ENCODE results near the gene PRRG4.

PRRG4 gene

DNA sequence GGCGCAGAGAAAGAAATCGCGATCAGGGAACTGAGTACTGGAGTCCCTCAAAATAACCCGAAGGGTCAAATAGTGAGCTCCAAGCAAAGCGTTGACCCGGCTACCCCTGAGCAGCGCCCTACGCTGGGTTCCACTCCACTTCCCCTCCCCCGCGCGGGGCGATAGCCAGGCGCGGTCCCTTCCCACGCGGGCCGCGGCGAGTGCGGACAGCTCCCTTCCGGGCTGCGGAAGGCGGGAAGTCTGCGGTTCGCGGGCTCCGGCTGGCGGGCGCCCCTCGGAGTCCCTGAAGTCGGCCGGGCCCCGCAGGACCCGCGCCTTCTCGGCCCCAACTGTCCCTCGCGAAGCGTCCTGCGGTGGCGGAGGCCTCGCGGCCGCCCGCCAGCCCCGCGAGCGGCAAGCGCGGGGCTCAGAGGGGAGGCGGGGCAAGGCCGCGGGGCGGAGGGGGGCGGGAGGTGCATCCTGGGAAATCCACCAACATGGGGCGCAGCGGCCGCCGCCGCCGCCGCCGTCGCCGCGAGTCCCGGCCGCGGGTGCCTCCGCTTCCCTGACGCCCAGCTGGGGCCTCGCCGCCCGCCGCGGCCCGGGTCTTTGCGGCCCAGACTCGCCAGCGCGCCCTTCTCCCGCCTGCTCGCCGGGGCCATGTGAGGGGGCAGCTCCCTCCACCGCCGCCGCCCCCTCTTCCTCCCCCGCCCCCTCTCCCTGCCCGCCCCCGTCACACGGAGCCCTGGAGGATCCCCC lies 62.8 kb downstream of the PRRG4 start, which contains the start of gene QSER1:
Gene QSER1, plus strand, starts transcription at position 457 of the 738 bp plus-strand sequence. CDS start 315 bp downstream, outside the sequence.
- peak within 1 kb of the TSS; percentile 93 for H4K91ac ChIP-seq (ENCODE audit: low read depth, low read length)
- peak within 1 kb of the TSS; percentile 95 for H2BK5ac ChIP-seq (ENCODE audit: low read depth, low read length, poor library complexity)
- H3K4me3 ChIP-seq (ENCODE audit: low read depth, low read length), result peak within 1 kb of the TSS; percentile 93
- peaks cover 15% of the 10 kb centered on the region for H3K79me1 ChIP-seq (ENCODE audit: low read length)
- peak within 1 kb of the TSS; percentile 75 for H2AK5ac ChIP-seq (ENCODE audit: low read length)
- H4K12ac ChIP-seq (ENCODE audit: low read depth, low read length), result peak within 1 kb of the TSS; percentile 81
- H3K27me3 ChIP-seq (ENCODE audit: insufficient read depth, low read length), result no peaks in the 10 kb centered on the region
- H4K8ac ChIP-seq (ENCODE audit: low read depth, low read length), result peak within 1 kb of the TSS; percentile 95
- peak within 1 kb of the TSS; percentile 95 for H3K27ac ChIP-seq (ENCODE audit: low read depth, low read length)
- no peak within 1 kb of the TSS for H3K23ac ChIP-seq (ENCODE audit: low read length)
- peak within 1 kb of the TSS; percentile 87 for H2BK120ac ChIP-seq (ENCODE audit: insufficient read depth, low read length, poor library complexity)
- H2AFZ ChIP-seq (ENCODE audit: insufficient read depth, low read length, poor library complexity), result peak within 1 kb of the TSS; percentile 88
- peak within 1 kb of the TSS; percentile 98 for H3K4me2 ChIP-seq (ENCODE audit: low read length)
- peak within 1 kb of the TSS; percentile 89 for H3K14ac ChIP-seq (ENCODE audit: low read length)
- DNase-seq, result peak; percentile 11 to 49
- H3K9me3 ChIP-seq (ENCODE audit: insufficient read depth, low read depth, low read length), result no peaks in the 10 kb centered on the region
- peak within 1 kb of the TSS; percentile 58 for H2BK12ac ChIP-seq (ENCODE audit: low read length)
- WGBS (ENCODE audit: extremely low coverage, insufficient coverage, insufficient read length), result no CpG with 5 or more reads among the region's 91 CpGs
- H3K79me2 ChIP-seq (ENCODE audit: control insufficient read depth, insufficient read depth, low read length, poor library complexity), result peaks cover 12% of the 10 kb centered on the region
- H3K18ac ChIP-seq (ENCODE audit: low read length), result peak within 1 kb of the TSS; percentile 92
- H3K9ac ChIP-seq (ENCODE audit: low read length), result peak within 1 kb of the TSS; percentile 90
- H3K4ac ChIP-seq (ENCODE audit: low read depth, low read length), result peak within 1 kb of the TSS; percentile 78
- no peaks in the 10 kb centered on the region for H3K36me3 ChIP-seq (ENCODE audit: control insufficient read depth in 1 of 2, insufficient read depth in 2 of 2, low read length in 2 of 2)
- H3K4me1 ChIP-seq (ENCODE audit: control insufficient read depth in 1 of 2, insufficient read depth in 2 of 2, low read length in 2 of 2), result no peaks in the 10 kb centered on the region

DNA sequence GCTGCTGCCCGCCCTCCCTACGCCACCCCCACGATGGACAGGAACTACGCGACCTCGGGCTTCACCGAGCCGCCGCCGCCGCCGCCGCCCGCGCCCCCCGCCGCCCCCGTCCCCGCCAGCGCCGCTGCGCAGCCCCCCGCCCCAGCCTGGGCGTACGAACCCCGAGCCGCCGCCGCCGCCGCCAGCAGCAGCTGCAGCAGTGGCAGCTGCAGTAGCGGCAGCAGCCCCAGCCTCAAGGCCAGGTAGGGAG lies 63.3 kb downstream of the PRRG4 start:
- Histone ChIP-seq H3K36me3 (ENCODE audit: control insufficient read depth in 1 of 2, insufficient read depth in 2 of 2, low read length in 2 of 2) (no peaks in the 10 kb centered on the region), H3K79me1 (ENCODE audit: low read length) (peaks cover 15% of the 10 kb centered on the region), H2BK12ac (ENCODE audit: low read length) (peak overlapping the region; percentile 28), H4K8ac (ENCODE audit: low read depth, low read length) (peak overlapping the region; percentile 77), H3K9ac (ENCODE audit: low read length) (peak overlapping the region; percentile 90), H2AK5ac (ENCODE audit: low read length) (peak overlapping the region; percentile 75), H3K14ac (ENCODE audit: low read length) (peak overlapping the region; percentile 85), H3K18ac (ENCODE audit: low read length) (peak overlapping the region; percentile 88), H2BK120ac (ENCODE audit: insufficient read depth, low read length, poor library complexity) (peak overlapping the region; percentile 87), H2BK5ac (ENCODE audit: low read depth, low read length, poor library complexity) (peak overlapping the region; percentile 95), H3K27ac (ENCODE audit: low read depth, low read length) (peak overlapping the region; percentile 94), H3K79me2 (ENCODE audit: control insufficient read depth, insufficient read depth, low read length, poor library complexity) (peaks cover 12% of the 10 kb centered on the region), H3K23ac (ENCODE audit: low read length) (no peak overlapping the region), H2AFZ (ENCODE audit: insufficient read depth, low read length, poor library complexity) (peak overlapping the region; percentile 43), H4K91ac (ENCODE audit: low read depth, low read length) (peak overlapping the region; percentile 93), H3K4me3 (ENCODE audit: low read depth, low read length) (peak overlapping the region; percentile 93), H3K4ac (ENCODE audit: low read depth, low read length) (peak overlapping the region; percentile 71), H4K12ac (ENCODE audit: low read depth, low read length) (peak overlapping the region; percentile 21), H3K9me3 (ENCODE audit: insufficient read depth, low read depth, low read length) (no peaks in the 10 kb centered on the region), H3K4me2 (ENCODE audit: low read length) (peak overlapping the region; percentile 76), H3K27me3 (ENCODE audit: insufficient read depth, low read length) (no peaks in the 10 kb centered on the region), H3K4me1 (ENCODE audit: control insufficient read depth in 1 of 2, insufficient read depth in 2 of 2, low read length in 2 of 2) (no peaks in the 10 kb centered on the region)
- WGBS (ENCODE audit: extremely low coverage, insufficient coverage, insufficient read length), result no CpG with 5 or more reads among the region's 32 CpGs
- DNase-seq, result no peak

DNA sequence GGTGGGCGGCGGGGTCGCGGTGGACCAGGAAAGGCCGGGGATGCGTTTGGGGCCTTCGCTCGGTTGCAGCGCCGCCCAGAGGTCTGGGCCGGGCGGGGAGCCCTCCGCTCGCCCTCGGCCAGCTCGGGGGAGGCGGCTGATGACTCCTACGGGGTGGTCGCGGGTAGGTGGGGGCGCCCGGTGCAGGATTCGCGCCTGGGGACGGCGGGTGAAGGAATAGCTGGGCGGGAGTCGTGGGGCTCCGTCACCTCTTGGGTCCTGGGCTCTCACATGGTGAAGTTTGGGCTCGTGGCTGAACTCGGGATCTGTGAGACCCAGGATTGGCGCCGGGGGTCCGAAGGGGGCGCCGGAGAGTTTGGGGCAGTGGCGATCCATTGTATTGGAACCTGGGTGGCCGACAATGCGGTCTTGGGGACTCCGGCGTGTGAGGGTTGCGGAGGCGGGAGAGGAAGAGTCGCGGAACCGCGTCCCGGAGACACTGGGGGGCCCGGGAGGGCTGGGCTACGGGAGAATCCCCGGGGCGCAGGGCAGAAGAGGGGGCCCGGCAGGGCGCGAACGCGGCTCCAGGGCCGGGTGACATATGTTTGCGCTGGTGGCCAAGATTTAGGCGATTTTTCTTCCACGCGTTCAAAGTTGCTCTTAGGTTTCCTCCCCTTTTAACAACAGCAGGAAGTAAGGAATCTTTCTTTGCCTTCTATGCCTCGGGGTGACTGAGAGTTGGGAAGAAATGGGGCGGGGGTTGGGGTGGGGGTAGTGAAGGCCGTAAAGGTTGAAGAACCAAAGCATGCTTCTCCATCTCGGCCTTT lies 63.8 kb downstream of the PRRG4 start:
- Histone ChIP-seq H3K23ac (ENCODE audit: low read length) (no peak overlapping the region), H3K4me1 (ENCODE audit: control insufficient read depth in 1 of 2, insufficient read depth in 2 of 2, low read length in 2 of 2) (no peaks in the 10 kb centered on the region), H3K18ac (ENCODE audit: low read length) (peak overlapping the region; percentile 88), H3K4ac (ENCODE audit: low read depth, low read length) (peak overlapping the region; percentile 71), H3K27me3 (ENCODE audit: insufficient read depth, low read length) (no peaks in the 10 kb centered on the region), H2BK120ac (ENCODE audit: insufficient read depth, low read length, poor library complexity) (peak overlapping the region; percentile 87), H3K36me3 (ENCODE audit: control insufficient read depth in 1 of 2, insufficient read depth in 2 of 2, low read length in 2 of 2) (peaks cover 2 to 3% of the 10 kb centered on the region in 2 experiments), H4K8ac (ENCODE audit: low read depth, low read length) (peak overlapping the region; percentile 77), H3K4me2 (ENCODE audit: low read length) (peak overlapping the region; percentile 76), H2BK12ac (ENCODE audit: low read length) (peak overlapping the region; percentile 28), H4K12ac (ENCODE audit: low read depth, low read length) (peak overlapping the region; percentile 21), H3K9me3 (ENCODE audit: insufficient read depth, low read depth, low read length) (no peaks in the 10 kb centered on the region), H3K79me1 (ENCODE audit: low read length) (peaks cover 15% of the 10 kb centered on the region), H4K91ac (ENCODE audit: low read depth, low read length) (peak overlapping the region; percentile 93), H3K14ac (ENCODE audit: low read length) (peak overlapping the region; percentile 85), H3K9ac (ENCODE audit: low read length) (peak overlapping the region; percentile 90), H2AK5ac (ENCODE audit: low read length) (peak overlapping the region; percentile 75), H3K27ac (ENCODE audit: low read depth, low read length) (peak overlapping the region; percentile 94), H2BK5ac (ENCODE audit: low read depth, low read length, poor library complexity) (peak overlapping the region; percentile 95), H2AFZ (ENCODE audit: insufficient read depth, low read length, poor library complexity) (peak overlapping the region; percentile 43), H3K4me3 (ENCODE audit: low read depth, low read length) (peak overlapping the region; percentile 93), H3K79me2 (ENCODE audit: control insufficient read depth, insufficient read depth, low read length, poor library complexity) (peaks cover 15% of the 10 kb centered on the region)
- WGBS (ENCODE audit: extremely low coverage, insufficient coverage, insufficient read length), result no CpG with 5 or more reads among the region's 66 CpGs
- peak; percentile 31 to 50 for DNase-seq

DNA sequence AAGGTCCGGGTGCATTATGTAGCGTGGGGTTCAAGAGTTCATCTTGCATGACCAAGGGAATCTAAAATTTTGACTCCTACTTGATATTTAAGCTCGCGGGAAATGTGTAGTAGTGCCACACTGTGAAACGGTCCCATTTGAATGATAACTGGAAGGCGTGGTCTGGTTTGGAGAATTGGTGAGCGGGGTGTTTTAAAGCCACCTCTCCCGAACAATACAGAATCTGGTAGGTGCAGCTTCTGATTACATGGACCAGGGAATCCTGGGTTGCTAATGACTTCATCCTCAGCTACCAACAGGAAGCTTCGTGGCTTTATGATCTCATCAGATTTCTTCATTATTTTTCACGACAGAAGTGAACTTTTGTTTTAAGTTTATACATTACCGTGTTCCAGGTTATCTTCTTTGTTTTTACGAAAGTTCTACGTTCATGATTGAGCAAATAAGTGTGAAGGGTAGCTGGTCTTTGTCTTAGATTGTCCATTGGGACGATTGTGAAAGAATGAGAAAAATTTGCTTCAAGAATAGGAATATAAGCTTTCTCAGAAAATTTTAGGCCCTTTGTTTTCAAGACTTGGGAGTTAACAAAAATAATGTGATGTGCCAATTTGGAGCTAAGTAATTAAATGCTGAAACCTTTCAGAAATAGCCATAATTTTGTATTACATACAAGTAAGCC lies 64.6 kb downstream of the PRRG4 start:
- H4K8ac ChIP-seq (ENCODE audit: low read depth, low read length), result no peak overlapping the region
- no CpG with 5 or more reads among the region's 14 CpGs for WGBS (ENCODE audit: extremely low coverage, insufficient coverage, insufficient read length)
- peaks cover 15% of the 10 kb centered on the region for H3K79me1 ChIP-seq (ENCODE audit: low read length)
- no peaks in the 10 kb centered on the region for H3K27me3 ChIP-seq (ENCODE audit: insufficient read depth, low read length)
- H2AFZ ChIP-seq (ENCODE audit: insufficient read depth, low read length, poor library complexity), result no peak overlapping the region
- H2BK12ac ChIP-seq (ENCODE audit: low read length), result no peak overlapping the region
- H2BK5ac ChIP-seq (ENCODE audit: low read depth, low read length, poor library complexity), result peak overlapping the region; percentile 8
- H3K4me3 ChIP-seq (ENCODE audit: low read depth, low read length), result peak overlapping the region; percentile 93
- no peaks in the 10 kb centered on the region for H3K4me1 ChIP-seq (ENCODE audit: control insufficient read depth in 1 of 2, insufficient read depth in 2 of 2, low read length in 2 of 2)
- peaks cover 2 to 5% of the 10 kb centered on the region in 2 experiments for H3K36me3 ChIP-seq (ENCODE audit: control insufficient read depth in 1 of 2, insufficient read depth in 2 of 2, low read length in 2 of 2)
- H3K27ac ChIP-seq (ENCODE audit: low read depth, low read length), result no peak overlapping the region
- H2AK5ac ChIP-seq (ENCODE audit: low read length), result no peak overlapping the region
- no peak overlapping the region for H3K23ac ChIP-seq (ENCODE audit: low read length)
- peak overlapping the region; percentile 76 for H3K4me2 ChIP-seq (ENCODE audit: low read length)
- H3K79me2 ChIP-seq (ENCODE audit: control insufficient read depth, insufficient read depth, low read length, poor library complexity), result peaks cover 15% of the 10 kb centered on the region
- H3K9ac ChIP-seq (ENCODE audit: low read length), result peak overlapping the region; percentile 51
- no peak overlapping the region for H2BK120ac ChIP-seq (ENCODE audit: insufficient read depth, low read length, poor library complexity)
- no peak overlapping the region for H4K12ac ChIP-seq (ENCODE audit: low read depth, low read length)
- no peak overlapping the region for H3K14ac ChIP-seq (ENCODE audit: low read length)
- no peak overlapping the region for H4K91ac ChIP-seq (ENCODE audit: low read depth, low read length)
- H3K4ac ChIP-seq (ENCODE audit: low read depth, low read length), result peak overlapping the region; percentile 71
- DNase-seq, result peak; percentile 46 to 67
- no peaks in the 10 kb centered on the region for H3K9me3 ChIP-seq (ENCODE audit: insufficient read depth, low read depth, low read length)
- H3K18ac ChIP-seq (ENCODE audit: low read length), result no peak overlapping the region
